ENCODE results near the gene CREB1. TPM values are rescaled to one million over a fixed set of nuclear protein-coding genes. Genes with fewer than 3 reads are reported as not detected.

The CREB1 gene
- total and polyA plus RNA-seq, 2 donors (not counting 3 experiments of a cell fraction or from before 2014, with no cell fraction given) = 31.0 to 71.1 TPM

GRCh38 chr2:207492461-207492860, 37.3 kb upstream of the CREB1 start:
- POLR2A ChIA-PET = no interaction called here

GRCh38 chr2:207494137-207494536, 35.6 kb upstream of the CREB1 start:
- dilution Hi-C loops (cut with MboI; ENCODE audit: extremely low pct_ligation_motif_present, low sequenced_read_pairs) = no loop called here

More at GRCh38 chr2:207492461-207492860, 37.3 kb upstream of the CREB1 start:
- Histone ChIP-seq H3K27me3 (ENCODE audit: control insufficient read depth in 2 of 2, insufficient read depth in 2 of 2, low read length in 2 of 2) (peaks cover 0 to 1% of the 10 kb centered on the region in 2 experiments), H3K4me3 (replicated peaks in 1 of 3; ENCODE audit: insufficient read depth in 1 of 3, low read depth in 1 of 3, low read length in 3 of 3) (no peak overlapping the region), H3K27ac (ENCODE audit: insufficient read depth, low read depth, low read length) (no peak overlapping the region), H3K36me3 (ENCODE audit: control insufficient read depth in 2 of 2, extremely low read depth in 1 of 2, insufficient read depth in 2 of 2, low read length in 2 of 2) (no peaks in the 10 kb centered on the region), H3K9me1 (replicated peaks; ENCODE audit: control insufficient read depth, extremely low read depth, insufficient read depth, low read length) (no peaks in the 10 kb centered on the region), H3K9ac (replicated peaks; ENCODE audit: extremely low read depth, insufficient read depth, low read length) (no peak overlapping the region), H4K20me1 (replicated peaks; ENCODE audit: control insufficient read depth, extremely low read depth, insufficient read depth, low read length) (no peaks in the 10 kb centered on the region), H2AFZ (ENCODE audit: low read depth, low read length) (no peak overlapping the region), H3K4me1 (ENCODE audit: control insufficient read depth, extremely low read depth, insufficient read depth, low read length) (no peaks in the 10 kb centered on the region), H3K9me3 (replicated peaks; ENCODE audit: control insufficient read depth, insufficient read depth, low read length) (no peaks in the 10 kb centered on the region), H3K79me2 (ENCODE audit: control insufficient read depth, insufficient read depth, low read length) (no peaks in the 10 kb centered on the region), H3K4me2 (ENCODE audit: insufficient read depth, low read length) (no peak overlapping the region)
- FAIRE-seq (no peak), DNase-seq (ENCODE audit: low read depth, low spot score) (no peak)
- no TSS peak for BruUV-seq (replicated peaks)
- intact Hi-C loops (cut with micrococcal nuclease) = no loop called here
- dilution Hi-C loops (cut with MboI; ENCODE audit: extremely low pct_ligation_motif_present, low sequenced_read_pairs) = no loop called here
- CTCF ChIA-PET = no interaction called here
- TF ChIP-seq POLR2A (IDR thresholded peaks at IDR 0.05; ENCODE audit: low read depth, low read length) = no peak
- no peak for TF ChIP-seq MYC (IDR thresholded peaks at IDR 0.05; ENCODE audit: low read depth, low read length)
- TF ChIP-seq MAX (IDR thresholded peaks at IDR 0.05; ENCODE audit: insufficient read depth, insufficient read length) = no peak
- TF ChIP-seq FOS (IDR thresholded peaks at IDR 0.05; ENCODE audit: borderline replicate concordance, insufficient read depth, low read length) = no peak
- no peak for TF ChIP-seq GATA2 (IDR thresholded peaks at IDR 0.05; ENCODE audit: insufficient read depth, insufficient read length, low read depth, low read length)
- no peak for TF ChIP-seq POLR2AphosphoS5 (IDR thresholded peaks at IDR 0.05; ENCODE audit: insufficient read depth, low read depth, low read length)
- no peak for TF ChIP-seq JUN (IDR thresholded peaks at IDR 0.05; ENCODE audit: borderline replicate concordance, insufficient read depth, insufficient read length, low read depth)

More at GRCh38 chr2:207494137-207494536, 35.6 kb upstream of the CREB1 start:
- BruUV-seq (replicated peaks) = no TSS peak
- Histone ChIP-seq H3K27ac (ENCODE audit: insufficient read depth, low read depth, low read length) (no peak overlapping the region), H4K20me1 (replicated peaks; ENCODE audit: control insufficient read depth, extremely low read depth, insufficient read depth, low read length) (no peaks in the 10 kb centered on the region), H3K36me3 (ENCODE audit: control insufficient read depth in 2 of 2, extremely low read depth in 1 of 2, insufficient read depth in 2 of 2, low read length in 2 of 2) (no peaks in the 10 kb centered on the region), H3K79me2 (ENCODE audit: control insufficient read depth, insufficient read depth, low read length) (no peaks in the 10 kb centered on the region), H2AFZ (ENCODE audit: low read depth, low read length) (no peak overlapping the region), H3K4me2 (ENCODE audit: insufficient read depth, low read length) (no peak overlapping the region), H3K9me1 (replicated peaks; ENCODE audit: control insufficient read depth, extremely low read depth, insufficient read depth, low read length) (no peaks in the 10 kb centered on the region), H3K9ac (replicated peaks; ENCODE audit: extremely low read depth, insufficient read depth, low read length) (no peak overlapping the region), H3K4me1 (ENCODE audit: control insufficient read depth, extremely low read depth, insufficient read depth, low read length) (peaks cover 3% of the 10 kb centered on the region), H3K9me3 (replicated peaks; ENCODE audit: control insufficient read depth, insufficient read depth, low read length) (no peaks in the 10 kb centered on the region), H3K27me3 (ENCODE audit: control insufficient read depth in 2 of 2, insufficient read depth in 2 of 2, low read length in 2 of 2) (peaks cover 0 to 1% of the 10 kb centered on the region in 2 experiments), H3K4me3 (replicated peaks in 1 of 3; ENCODE audit: insufficient read depth in 1 of 3, low read depth in 1 of 3, low read length in 3 of 3) (no peak overlapping the region)
- ChIA-PET POLR2A (no interaction called here), CTCF (interaction anchor here (0.9 kb wide), 1 partner anchor 14 kb away, joined by 4 read pairs; no protein-coding TSS in a partner anchor)
- intact Hi-C loops (cut with micrococcal nuclease) = no loop called here
- no peak for TF ChIP-seq POLR2A (IDR thresholded peaks at IDR 0.05; ENCODE audit: low read depth, low read length)
- no peak for TF ChIP-seq POLR2AphosphoS5 (IDR thresholded peaks at IDR 0.05; ENCODE audit: insufficient read depth, low read depth, low read length)
- no peak for TF ChIP-seq FOS (IDR thresholded peaks at IDR 0.05; ENCODE audit: borderline replicate concordance, insufficient read depth, low read length)
- no peak for TF ChIP-seq GATA2 (IDR thresholded peaks at IDR 0.05; ENCODE audit: insufficient read depth, insufficient read length, low read depth, low read length)
- TF ChIP-seq CTCF (IDR thresholded peaks at IDR 0.05; ENCODE audit: extremely low read depth in 1 of 2, insufficient read depth in 1 of 2, low read depth in 1 of 2, low read length in 2 of 2) = no peak
- no peak for TF ChIP-seq EZH2 (IDR thresholded peaks at IDR 0.05; ENCODE audit: borderline replicate concordance, low read depth, low read length, severe bottlenecking)
- DNase-seq (ENCODE audit: low read depth, low spot score) = no peak
- no peak for FAIRE-seq
